ENCODE measurements around the gene COL4A2.

Gene COL4A2

DNA sequence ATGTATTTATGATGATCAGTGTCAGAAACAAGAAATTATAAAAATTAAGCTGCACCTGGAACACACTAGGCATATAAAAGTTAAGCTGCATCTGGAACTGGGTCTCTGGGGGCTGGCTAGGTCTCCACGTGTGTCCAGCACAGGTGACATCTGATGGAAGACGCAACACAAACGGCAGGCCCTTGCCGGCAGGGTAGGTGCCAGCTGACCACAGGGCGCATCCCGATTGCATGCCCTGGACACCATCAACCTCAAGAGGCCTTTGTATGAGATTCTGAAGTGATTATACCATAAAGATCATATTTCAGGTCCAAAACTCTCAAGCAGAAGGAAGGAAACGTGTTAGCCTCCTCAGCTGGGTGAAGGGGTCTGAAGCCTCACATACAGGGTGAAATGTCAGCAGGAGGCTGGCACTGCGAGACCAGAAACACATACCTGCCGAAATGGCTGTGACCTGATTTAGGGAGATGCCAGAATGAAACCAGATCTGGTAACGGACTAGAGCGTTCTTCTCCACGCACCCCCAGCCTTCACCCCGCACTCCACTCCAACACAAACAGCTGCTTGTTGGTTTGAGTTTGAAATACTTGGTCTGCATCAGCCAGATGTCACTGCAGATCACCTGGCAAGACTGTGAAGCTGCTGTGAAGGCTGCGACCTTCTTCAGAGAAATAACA is 37.4 kb upstream of the COL4A2 start:
- no peak for TF ChIP-seq CTCF (IDR thresholded peaks at IDR 0.05; ENCODE audit: unreplicated experiment in 3 of 3)
- Mint-ChIP-seq H3K9me3 (no peaks in the 10 kb centered on the region), H3K36me3 (ENCODE audit: low read depth) (peaks cover 4% of the 10 kb centered on the region), H3K27ac (no peak overlapping the region), H3K4me3 (no peak overlapping the region), H3K27me3 (ENCODE audit: low read depth) (peaks cover 3% of the 10 kb centered on the region), H3K4me1 (peaks cover 15% of the 10 kb centered on the region)

DNA sequence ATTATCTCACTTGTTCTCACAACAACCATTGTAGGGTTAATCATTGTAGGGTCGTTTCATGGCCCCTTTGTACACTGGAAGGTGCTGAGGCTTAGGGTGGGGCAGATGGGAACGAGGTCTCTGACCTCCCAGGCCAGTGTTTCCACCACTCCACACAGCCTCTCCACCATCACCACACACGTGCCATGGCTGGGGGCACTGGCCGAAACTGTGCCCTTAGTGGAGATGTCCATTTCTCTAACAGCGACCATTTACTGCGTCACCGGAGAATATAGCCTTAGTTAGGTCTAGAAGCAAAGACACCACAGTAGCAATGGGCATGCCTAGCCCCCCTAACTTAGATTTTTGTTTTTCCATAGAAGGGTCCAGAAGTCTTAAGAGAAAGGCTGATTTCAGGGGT is 36.6 kb upstream of the COL4A2 start:
- Mint-ChIP-seq H3K36me3 (ENCODE audit: low read depth) (peaks cover 5% of the 10 kb centered on the region), H3K9me3 (no peaks in the 10 kb centered on the region), H3K4me3 (no peak overlapping the region), H3K4me1 (peaks cover 11% of the 10 kb centered on the region), H3K27ac (no peak overlapping the region), H3K27me3 (ENCODE audit: low read depth) (peaks cover 3% of the 10 kb centered on the region)
- no peak for TF ChIP-seq CTCF (IDR thresholded peaks at IDR 0.05; ENCODE audit: unreplicated experiment in 3 of 3)

GRCh38 chr13:110271313-110271712 is 35.8 kb upstream of the COL4A2 start:
- no peak overlapping the region for H3K27ac Mint-ChIP-seq
- H3K27me3 Mint-ChIP-seq (ENCODE audit: low read depth): peaks cover 3% of the 10 kb centered on the region
- H3K4me3 Mint-ChIP-seq: no peak overlapping the region
- H3K9me3 Mint-ChIP-seq: no peaks in the 10 kb centered on the region
- H3K36me3 Mint-ChIP-seq (ENCODE audit: low read depth): peaks cover 10% of the 10 kb centered on the region
- H3K4me1 Mint-ChIP-seq: peaks cover 19% of the 10 kb centered on the region
- no peak for TF ChIP-seq CTCF (IDR thresholded peaks at IDR 0.05; ENCODE audit: unreplicated experiment in 3 of 3)

GRCh38 chr13:110272227-110272626 is 34.9 kb upstream of the COL4A2 start:
- no peak for TF ChIP-seq CTCF (IDR thresholded peaks at IDR 0.05; ENCODE audit: unreplicated experiment in 3 of 3)
- Mint-ChIP-seq H3K9me3 (no peaks in the 10 kb centered on the region), H3K4me1 (peaks cover 22% of the 10 kb centered on the region), H3K4me3 (no peak overlapping the region), H3K36me3 (ENCODE audit: low read depth) (peaks cover 11% of the 10 kb centered on the region), H3K27ac (no peak overlapping the region), H3K27me3 (ENCODE audit: low read depth) (peaks cover 3% of the 10 kb centered on the region)

DNA sequence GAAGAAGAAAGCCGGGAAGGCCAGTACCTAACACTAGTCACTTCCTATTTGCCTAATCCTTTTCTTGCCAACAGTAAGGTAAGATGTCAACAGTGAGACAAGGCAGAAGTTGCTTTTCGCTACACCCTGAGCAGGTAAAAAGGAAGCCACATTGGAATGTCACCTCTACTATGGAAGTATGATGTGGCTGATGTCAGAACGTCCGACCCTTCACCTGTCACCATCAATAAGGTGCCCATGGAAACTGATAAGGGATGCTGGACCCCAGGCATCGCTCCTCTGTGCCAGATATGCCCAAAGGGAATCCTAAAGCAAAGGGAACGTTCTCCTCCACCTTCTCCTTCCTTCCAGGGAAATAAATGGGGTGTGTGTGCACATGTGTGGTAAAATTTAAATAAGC is 34.4 kb upstream of the COL4A2 start:
- peaks cover 11% of the 10 kb centered on the region for H3K36me3 Mint-ChIP-seq (ENCODE audit: low read depth)
- peaks cover 25% of the 10 kb centered on the region for H3K4me1 Mint-ChIP-seq
- no peaks in the 10 kb centered on the region for H3K9me3 Mint-ChIP-seq
- peaks cover 3% of the 10 kb centered on the region for H3K27me3 Mint-ChIP-seq (ENCODE audit: low read depth)
- no peak for TF ChIP-seq CTCF (IDR thresholded peaks at IDR 0.05; ENCODE audit: unreplicated experiment in 3 of 3)
- H3K27ac Mint-ChIP-seq: no peak overlapping the region
- no peak overlapping the region for H3K4me3 Mint-ChIP-seq

- no peak for TF ChIP-seq CTCF (IDR thresholded peaks at IDR 0.05; ENCODE audit: unreplicated experiment in 3 of 3)
- Mint-ChIP-seq H3K36me3 (ENCODE audit: low read depth) (peaks cover 11% of the 10 kb centered on the region), H3K4me1 (peaks cover 31% of the 10 kb centered on the region), H3K4me3 (no peak overlapping the region), H3K9me3 (no peaks in the 10 kb centered on the region), H3K27me3 (ENCODE audit: low read depth) (peaks cover 3% of the 10 kb centered on the region), H3K27ac (no peak overlapping the region)
Measured at GRCh38 chr13:110273254-110273653, 33.8 kb upstream of the COL4A2 start.
